HG02981 (cell line): Measurements from ENCODE around the gene TIMM21.
A peak's percentile ranks its signal among the peaks of the same experiment; 100 is the strongest.

Experiments used
- ATAC-seq: cut with Tn5 transposase; IDR thresholded peaks from one replicate; pipeline ENCODE4 v1.9.1; 2021; ENCODE audit warnings: mild to moderate bottlenecking, moderate library complexity; ENCODE audit not compliant: unreplicated experiment

The TIMM21 gene

DNA sequence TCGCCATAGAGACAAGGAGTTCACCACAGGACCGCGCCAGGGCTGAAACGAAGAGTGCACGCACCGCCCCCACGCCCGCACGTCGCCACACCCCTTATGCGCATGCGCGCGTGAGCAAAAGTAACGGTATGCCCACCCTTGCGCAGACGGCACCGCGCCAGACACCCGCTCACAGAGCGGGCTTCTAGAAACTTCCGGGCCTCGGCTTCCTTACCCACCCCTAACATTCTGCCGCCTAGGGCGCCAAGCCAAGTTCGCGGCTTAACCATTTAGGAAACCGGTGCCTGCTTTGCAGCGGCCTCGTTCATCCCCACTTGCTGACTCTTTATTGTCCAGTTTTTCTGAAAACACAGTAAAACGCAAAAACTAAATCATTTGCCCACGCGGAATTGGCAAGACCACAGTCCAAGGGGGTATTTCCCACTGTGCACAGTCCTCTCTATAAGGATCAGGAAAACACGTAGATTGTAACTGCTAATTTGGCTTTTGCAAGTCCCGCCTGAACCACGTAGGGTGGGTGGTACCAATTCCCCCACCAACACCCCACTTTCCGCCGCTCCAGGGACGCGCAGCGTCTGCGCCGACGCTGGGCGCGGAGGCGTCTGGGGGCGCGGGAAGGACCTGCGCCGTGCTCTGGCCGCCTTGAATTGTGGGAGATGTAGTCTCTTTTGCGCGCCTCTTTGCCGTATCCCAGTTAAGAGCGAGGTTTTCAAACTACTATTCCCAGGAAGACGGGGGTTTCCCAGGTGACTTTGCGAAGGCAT, at the start of gene TIMM21, which contains the start of gene FBXO15:
Gene TIMM21, plus strand, starts transcription at position 745 of the 764 bp plus-strand sequence. CDS start 286 bp downstream, outside the sequence.
Gene FBXO15, minus strand, starts transcription at position 56 of the 764 bp plus-strand sequence. Its CDS starts 49 bp downstream, at position 7.
- ATAC-seq = peak; percentile 88

GRCh38 chr18:74108460-74108859, 39.9 kb upstream of the TIMM21 start:
- ATAC-seq = no peak

- ATAC-seq = no peak
Observed at GRCh38 chr18:74110149-74110548, 38.2 kb upstream of the TIMM21 start.

DNA sequence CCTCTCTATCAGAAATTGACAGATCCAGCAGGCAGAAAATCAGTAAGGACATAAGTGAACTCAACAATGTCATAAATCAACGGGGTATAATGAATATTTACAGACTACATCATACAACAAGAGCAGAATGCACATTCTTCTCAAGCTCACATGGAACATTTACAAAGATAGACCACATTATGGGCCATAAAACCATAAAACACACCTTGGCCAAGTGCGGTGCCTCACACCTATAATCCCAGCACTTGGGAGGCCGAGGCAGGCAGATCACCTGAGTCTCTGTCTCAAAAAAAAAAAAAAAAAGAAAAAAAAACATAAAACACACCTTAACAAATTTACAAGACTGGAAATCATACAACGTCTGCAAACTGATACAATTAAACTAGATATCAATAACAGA, 37.3 kb upstream of the TIMM21 start:
- no peak for ATAC-seq

DNA sequence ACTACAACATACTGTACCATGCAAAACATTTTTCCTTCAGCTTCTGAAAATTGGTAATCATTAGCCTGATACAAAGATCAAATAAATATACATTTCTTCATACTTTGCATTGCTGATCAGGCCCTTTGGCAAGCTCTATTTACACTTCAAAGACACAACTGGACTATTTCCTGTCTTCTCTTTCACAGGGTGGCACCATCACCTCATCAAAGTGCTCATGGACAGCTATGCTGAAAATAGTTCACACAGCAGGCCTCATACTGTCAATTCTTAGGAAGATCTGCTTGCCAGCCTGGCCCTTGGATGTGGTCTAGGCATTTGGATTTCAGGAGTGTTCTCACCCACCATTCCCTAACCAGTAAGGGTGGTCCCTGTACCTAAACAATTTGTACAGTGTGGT, 34.6 kb upstream of the TIMM21 start:
- no peak for ATAC-seq

GRCh38 chr18:74114116-74114515, 34.2 kb upstream of the TIMM21 start:
- no peak for ATAC-seq

DNA sequence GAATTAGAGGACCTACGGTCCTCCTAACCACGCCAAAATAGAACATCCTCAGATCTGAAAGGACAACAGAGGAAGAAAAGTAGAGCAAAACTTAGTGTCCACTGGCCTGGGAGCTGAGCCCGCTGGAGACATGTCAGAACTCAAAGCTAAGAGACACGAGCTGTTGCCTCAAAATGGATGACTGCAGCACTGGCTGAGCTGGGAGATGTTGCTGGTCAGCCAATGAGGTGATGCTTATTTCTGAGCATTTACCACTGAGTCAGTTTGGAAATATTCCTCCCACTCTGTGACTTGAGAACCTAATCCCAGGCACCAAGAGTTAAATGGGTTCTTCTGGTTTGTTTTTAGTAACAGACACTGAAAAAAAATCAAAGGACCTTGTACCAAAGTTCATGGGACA, 33.3 kb upstream of the TIMM21 start:
- no peak for ATAC-seq

DNA sequence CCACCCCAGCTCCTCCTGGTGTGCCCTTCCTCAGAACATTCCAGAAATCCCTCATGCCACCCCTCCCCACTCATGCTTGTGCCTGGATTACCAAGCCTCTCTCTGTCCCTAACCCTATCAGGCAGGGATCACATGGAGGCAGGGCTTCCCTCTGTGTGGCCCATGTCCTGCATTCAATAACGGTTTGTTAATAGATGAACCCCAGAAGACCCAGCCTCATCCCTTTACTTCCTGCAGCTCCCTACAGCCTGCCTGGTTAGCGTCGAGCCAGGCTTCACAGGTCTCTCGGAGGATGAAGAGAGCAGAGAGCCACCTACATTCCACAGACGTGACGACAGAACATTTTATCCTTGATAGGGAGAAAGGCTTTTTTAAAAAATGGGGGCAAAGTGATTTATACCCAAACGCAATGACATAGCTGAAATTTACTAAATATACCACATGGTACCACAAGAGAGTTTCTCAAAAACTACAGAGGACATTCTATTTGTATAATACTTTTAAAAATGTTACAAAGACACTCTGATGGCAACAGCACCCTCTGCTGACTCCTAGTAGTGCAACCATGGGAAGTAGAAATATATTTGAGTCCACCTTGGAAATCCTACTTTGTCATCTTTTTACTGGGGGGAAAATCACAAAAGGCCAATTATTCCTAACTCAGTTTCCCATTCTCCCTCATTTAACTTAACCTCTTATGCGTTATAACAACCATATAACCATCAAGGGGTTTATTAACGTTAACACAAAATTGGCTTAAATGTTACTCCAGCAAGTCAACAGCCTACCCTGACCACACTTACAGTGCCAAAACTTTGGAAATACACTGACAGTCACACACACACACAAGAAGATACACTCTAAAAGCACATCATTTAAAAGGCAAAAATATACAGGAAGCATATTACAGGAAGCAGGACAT, 31.4 kb upstream of the TIMM21 start:
- no peak for ATAC-seq

DNA sequence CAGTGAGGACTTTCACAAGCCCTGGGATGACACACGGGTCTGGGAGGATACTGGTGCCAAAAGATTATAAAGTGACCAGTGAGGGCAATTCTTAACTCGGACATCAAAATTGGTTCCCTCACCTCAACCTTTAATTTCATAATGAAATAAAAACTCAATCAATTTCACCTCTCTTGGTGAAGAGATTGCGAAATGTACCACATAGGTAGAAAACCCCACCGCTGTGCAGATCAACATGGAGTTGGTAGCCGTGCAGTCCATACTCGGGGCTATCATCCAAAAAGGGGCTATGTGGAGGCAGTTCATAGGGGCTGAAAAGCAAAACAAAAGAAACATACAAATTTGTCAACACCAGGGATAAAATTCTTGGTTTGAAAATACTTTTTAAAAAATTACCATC, 25.1 kb upstream of the TIMM21 start:
- no peak for ATAC-seq

DNA sequence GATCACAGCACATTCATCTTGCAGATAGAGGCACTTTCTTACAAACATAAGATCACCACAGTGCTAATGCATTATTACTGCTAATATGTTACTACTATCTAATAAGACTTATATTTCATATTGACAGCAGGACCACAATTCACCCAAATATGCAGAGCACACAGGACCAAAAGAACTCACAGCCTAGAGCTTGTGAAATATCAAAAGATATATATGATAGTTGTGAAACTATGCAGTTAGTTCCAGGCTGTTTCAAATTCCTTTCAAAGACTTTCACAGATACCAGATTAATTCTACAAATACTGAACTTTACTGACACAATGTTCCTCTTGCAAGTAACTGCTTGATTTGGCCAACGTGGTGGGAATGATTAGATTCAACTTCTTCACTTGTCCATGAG, 23.7 kb upstream of the TIMM21 start:
- no peak for ATAC-seq

- no peak for ATAC-seq
Observed at GRCh38 chr18:74126684-74127655, 21.4 kb upstream of the TIMM21 start.

DNA sequence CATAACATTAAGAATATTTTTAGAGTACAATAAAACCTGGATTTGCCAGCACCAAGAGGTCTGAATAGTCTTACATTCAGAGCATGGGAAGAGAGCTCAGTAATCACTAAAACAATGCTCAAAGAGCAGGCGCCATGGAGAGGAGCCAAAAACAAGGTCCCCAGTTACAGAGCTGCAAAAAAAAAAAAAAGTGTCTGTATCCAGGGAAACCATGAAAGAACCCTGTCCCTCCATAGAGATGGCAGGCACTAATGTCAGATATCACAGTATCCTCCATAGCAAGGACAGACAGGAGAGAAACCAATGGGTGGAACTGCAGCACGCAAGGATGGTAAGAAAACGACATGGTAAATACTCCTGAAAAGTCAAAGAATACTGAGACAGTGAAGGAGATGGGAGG, 20.2 kb upstream of the TIMM21 start:
- no peak for ATAC-seq

- ATAC-seq = no peak
Observed at GRCh38 chr18:74131124-74131523, 17.2 kb upstream of the TIMM21 start.

DNA sequence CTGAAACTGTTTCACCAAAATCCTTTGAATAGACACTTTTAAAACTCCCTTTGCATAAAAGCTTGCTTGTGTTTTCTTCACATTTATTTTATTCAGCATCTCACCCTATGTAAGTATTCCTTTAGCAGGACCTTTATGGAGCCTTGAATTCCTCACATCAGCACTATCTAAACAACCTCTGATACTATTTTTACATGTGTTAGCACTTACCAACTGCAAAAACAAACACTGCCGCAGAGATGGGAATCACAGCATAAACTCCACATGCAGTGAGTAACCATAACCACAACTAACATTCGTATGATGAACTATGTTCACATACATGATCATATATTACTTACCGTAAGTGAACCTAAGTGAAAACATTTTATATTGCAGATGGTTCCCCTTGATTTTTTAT, 16.1 kb upstream of the TIMM21 start:
- no peak for ATAC-seq

- no peak for ATAC-seq
Observed at GRCh38 chr18:74137920-74138538, 10.3 kb upstream of the TIMM21 start.

GRCh38 chr18:74139411-74139810, 8.9 kb upstream of the TIMM21 start:
- no peak for ATAC-seq

GRCh38 chr18:74139888-74140287, 8.4 kb upstream of the TIMM21 start:
- ATAC-seq = no peak

DNA sequence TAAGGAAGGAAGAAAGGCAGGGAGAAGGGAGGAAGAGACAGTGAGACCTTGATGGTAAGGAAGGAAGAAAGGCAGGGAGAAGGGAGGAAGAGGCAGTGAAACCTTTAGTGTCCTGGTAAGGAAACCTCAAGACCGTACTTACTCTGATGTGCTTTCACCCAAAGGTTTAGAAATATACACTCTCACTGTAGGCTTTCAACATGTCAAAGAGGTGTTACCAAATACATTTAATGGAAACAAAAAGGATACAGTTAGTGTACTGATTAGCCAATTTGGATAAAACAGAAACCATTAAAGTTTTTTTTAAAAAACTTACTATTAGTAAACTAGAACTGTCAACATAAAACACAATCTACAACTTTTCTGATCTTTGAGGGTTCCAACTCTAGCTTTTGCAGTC, 7.7 kb upstream of the TIMM21 start:
- no peak for ATAC-seq

- no peak for ATAC-seq
Observed at GRCh38 chr18:74141667-74142066, 6.7 kb upstream of the TIMM21 start.

GRCh38 chr18:74142252-74142651, 6.1 kb upstream of the TIMM21 start:
- no peak for ATAC-seq
